Activated B cell treated with CpG ODN at 0.5 μM for 24 hours (primary cell): ENCODE measurements around the gene IFIH1. TPM values are rescaled to one million over a fixed set of nuclear protein-coding genes. Genes with fewer than 3 reads are reported as not detected.

Experiments used
- ATAC-seq: fragments of 200-7000 bp; cut with Tn5 transposase; one replicate; pipeline ENCODE4 v1.10.0; 2021; ENCODE audit warnings: low read depth, mild to moderate bottlenecking, moderate library complexity
- CTCF ChIA-PET: fragments of 350-600 bp; sonication (Branson Sonifier 250); formaldehyde crosslinking; loops from one replicate; lab custom pipeline; 2021; ENCODE audit warnings: antibody characterized with exemption; lab: Charles Lee
- POLR2A ChIA-PET: fragments of 350-600 bp; sonication (Branson Sonifier 250); formaldehyde crosslinking; loops from one replicate; lab custom pipeline; 2021; ENCODE audit warnings: antibody characterized with exemption; lab: Charles Lee
- DNase-seq: peaks from one replicate; pipeline ENCODE4 v3.0.0; 2022
- H3K27ac Mint-ChIP-seq: one replicate; pipeline ENCODE4 v1.8.0; 2020; ENCODE audit warnings: mixed read lengths
- H3K27me3 Mint-ChIP-seq: one replicate; pipeline ENCODE4 v1.8.0; 2021; ENCODE audit warnings: mixed read lengths
- H3K36me3 Mint-ChIP-seq: one replicate; pipeline ENCODE4 v1.8.0; 2021; ENCODE audit warnings: low read depth, mixed read lengths
- H3K4me1 Mint-ChIP-seq: one replicate; pipeline ENCODE4 v1.8.0; 2021; ENCODE audit warnings: mixed read lengths
- H3K4me3 Mint-ChIP-seq: one replicate; pipeline ENCODE4 v1.8.0; 2020; ENCODE audit warnings: mild to moderate bottlenecking, mixed read lengths
- H3K9me3 Mint-ChIP-seq: one replicate; pipeline ENCODE4 v1.8.0; 2020; ENCODE audit warnings: mixed read lengths
- CTCF ChIP-seq: fragments of 200-600 bp; IDR thresholded peaks from one replicate; pipeline ENCODE4 v1.8.0; 2022; ENCODE audit warnings: antibody characterized with exemption, mild to moderate bottlenecking
- intact Hi-C: fragments of 100-400 bp; cut with micrococcal nuclease; formaldehyde crosslinking; loops from one replicate; pipeline ENCODE4 v1.15.1; 2024
- total RNA-seq: library from RNA; stranded (reverse); gene quantifications from 2 replicates; pipeline ENCODE4 v1.2.3, GENCODE V29; 2022

IFIH1 gene
- total RNA-seq, 1 donor from 2014 or later = 63.0 TPM

GRCh38 chr2:162327134-162327769, 8.8 kb upstream of the IFIH1 start:
- Mint-ChIP-seq H3K36me3 (no peaks in the 10 kb centered on the region), H3K27ac (no peak overlapping the region), H3K4me1 (peaks cover 4% of the 10 kb centered on the region), H3K4me3 (no peak overlapping the region), H3K27me3 (no peaks in the 10 kb centered on the region), H3K9me3 (no peaks in the 10 kb centered on the region)
- no peak for TF ChIP-seq CTCF
- no peak for DNase-seq
- peak; percentile 21 for ATAC-seq
- CTCF ChIA-PET = no interaction called here
- POLR2A ChIA-PET = no interaction called here
- intact Hi-C loops = loop anchor here (1.0 kb wide), 1 partner anchor 8 kb away; no protein-coding TSS in a partner anchor

GRCh38 chr2:162324953-162325352, 6.5 kb upstream of the IFIH1 start:
- H3K4me3 Mint-ChIP-seq = no peak overlapping the region
- CTCF ChIA-PET = interaction anchor here (0.8 to 1.6 kb wide), 2 partner anchors 9 to 27 kb away, joined by 3 to 5 read pairs; no protein-coding TSS in a partner anchor
- intact Hi-C loops = no loop called here
- POLR2A ChIA-PET = no interaction called here
- no peak overlapping the region for H3K27ac Mint-ChIP-seq
- ATAC-seq = no peak
- TF ChIP-seq CTCF = no peak
- no peaks in the 10 kb centered on the region for H3K9me3 Mint-ChIP-seq
- no peaks in the 10 kb centered on the region for H3K27me3 Mint-ChIP-seq
- no peak for DNase-seq
- no peaks in the 10 kb centered on the region for H3K36me3 Mint-ChIP-seq
- H3K4me1 Mint-ChIP-seq = peaks cover 20% of the 10 kb centered on the region

- Mint-ChIP-seq H3K4me3 (no peak overlapping the region), H3K36me3 (peaks cover 17% of the 10 kb centered on the region), H3K27ac (peak overlapping the region; percentile 99), H3K4me1 (peaks cover 45% of the 10 kb centered on the region), H3K9me3 (no peaks in the 10 kb centered on the region), H3K27me3 (no peaks in the 10 kb centered on the region)
- POLR2A ChIA-PET = interaction anchor here (1.1 kb wide), 1 partner anchor 14 kb away, joined by 3 read pairs; no protein-coding TSS in a partner anchor
- intact Hi-C loops = no loop called here
- DNase-seq = no peak
- ATAC-seq = no peak
- TF ChIP-seq CTCF = no peak
- CTCF ChIA-PET = interaction anchor here (1.4 kb wide), 1 partner anchor 20 kb away, joined by 3 read pairs; no protein-coding TSS in a partner anchor
Measured at GRCh38 chr2:162320864-162321517, 2.5 kb upstream of the IFIH1 start.

- intact Hi-C loops = loop anchor here (1.0 to 10.0 kb wide), 4 partner anchors 17 to 1913 kb away; partner anchors contain the start of genes GCA and TANK
- peak overlapping the region; percentile 94 for H3K4me3 Mint-ChIP-seq
- peak; percentile 4 for ATAC-seq
- no peaks in the 10 kb centered on the region for H3K27me3 Mint-ChIP-seq
- DNase-seq = peak; percentile 33
- TF ChIP-seq CTCF = no peak
- peaks cover 69% of the 10 kb centered on the region for H3K4me1 Mint-ChIP-seq
- ChIA-PET CTCF (interaction anchor here (1.5 to 3.1 kb wide), 5 partner anchors 15 to 21 kb away, joined by 5 to 27 read pairs (median 8); no protein-coding TSS in a partner anchor), POLR2A (interaction anchor here (0.9 to 2.9 kb wide), 12 partner anchors 11 to 1010 kb away, joined by 3 to 32 read pairs (median 6); partner anchors contain the start of genes GCA and PSMD14)
- H3K27ac Mint-ChIP-seq = peak overlapping the region; percentile 99
- H3K36me3 Mint-ChIP-seq = peaks cover 32% of the 10 kb centered on the region
- no peaks in the 10 kb centered on the region for H3K9me3 Mint-ChIP-seq
Measured at GRCh38 chr2:162317861-162318327, 590 bp downstream of the IFIH1 start.
